GM12873 (cell line): ENCODE measurements around the gene CDK17.

Experiments
- CTCF ChIP-seq: IDR thresholded peaks from 2 replicates; pipeline ENCODE4 v1.5.1; 2012; ENCODE audit warnings: low read depth, mild to moderate bottlenecking, moderate library complexity, low read length, control low read depth; ENCODE audit not compliant: insufficient read depth; ENCODE audit errors: missing control alignments

The CDK17 gene

GRCh38 chr12:96399919-96400630 is at the start of gene CDK17:
Gene CDK17 (minus strand): TSS chr12:96400439. CDS start chr12:96334836, 65,603 bp downstream.
- peak; percentile 51 for TF ChIP-seq CTCF

- TF ChIP-seq CTCF: no peak
Measured at GRCh38 chr12:96448300-96448699, 48.1 kb upstream of the CDK17 start.

GRCh38 chr12:96447256-96447655 is 47.0 kb upstream of the CDK17 start:
- TF ChIP-seq CTCF: no peak

- TF ChIP-seq CTCF: no peak
Measured at GRCh38 chr12:96445691-96446583, 45.7 kb upstream of the CDK17 start.

GRCh38 chr12:96444399-96444798 is 44.2 kb upstream of the CDK17 start:
- TF ChIP-seq CTCF: no peak

- no peak for TF ChIP-seq CTCF
Measured at GRCh38 chr12:96442906-96443305, 42.7 kb upstream of the CDK17 start.

GRCh38 chr12:96441816-96442215 is 41.6 kb upstream of the CDK17 start:
- TF ChIP-seq CTCF: no peak
